Muscle layer of duodenum (tissue), 2 donors: ENCODE measurements around the gene PSRC1.

Experiments used
- H3K27ac ChIP-seq: one replicate; pipeline ENCODE4 v1.7.0; 2013; ENCODE audit warnings: mild to moderate bottlenecking, low read length
- H3K27me3 ChIP-seq: one replicate; pipeline ENCODE4 v1.7.0; 2013; ENCODE audit warnings: low read depth, mild to moderate bottlenecking, control low read depth, low read length
- H3K36me3 ChIP-seq, 2 donors: one replicate each; pipeline ENCODE4 v1.7.0; 2013; ENCODE audit warnings: low read length in 2 of 2, control low read depth in 1 of 2, mild to moderate bottlenecking in 1 of 2; ENCODE audit not compliant: insufficient read depth in 2 of 2, control insufficient read depth in 1 of 2
- H3K4me1 ChIP-seq, 2 donors: one replicate each; pipeline ENCODE4 v1.7.0; 2013; ENCODE audit warnings: low read length in 2 of 2, mild to moderate bottlenecking in 2 of 2, control low read depth in 1 of 2, moderate library complexity in 1 of 2; ENCODE audit not compliant: insufficient read depth in 2 of 2, control insufficient read depth in 1 of 2
- H3K4me3 ChIP-seq, 2 donors: one replicate each; pipeline ENCODE4 v1.7.0; 2013; ENCODE audit warnings: low read length in 2 of 2, low read depth in 1 of 2, mild to moderate bottlenecking in 1 of 2
- H3K9me3 ChIP-seq, 2 donors: one replicate each; pipeline ENCODE4 v1.7.0; 2013; ENCODE audit warnings: low read length in 2 of 2, control low read depth in 1 of 2, mild to moderate bottlenecking in 1 of 2; ENCODE audit not compliant: control insufficient read depth in 1 of 2
- donor health status: healthy.

PSRC1 gene

DNA sequence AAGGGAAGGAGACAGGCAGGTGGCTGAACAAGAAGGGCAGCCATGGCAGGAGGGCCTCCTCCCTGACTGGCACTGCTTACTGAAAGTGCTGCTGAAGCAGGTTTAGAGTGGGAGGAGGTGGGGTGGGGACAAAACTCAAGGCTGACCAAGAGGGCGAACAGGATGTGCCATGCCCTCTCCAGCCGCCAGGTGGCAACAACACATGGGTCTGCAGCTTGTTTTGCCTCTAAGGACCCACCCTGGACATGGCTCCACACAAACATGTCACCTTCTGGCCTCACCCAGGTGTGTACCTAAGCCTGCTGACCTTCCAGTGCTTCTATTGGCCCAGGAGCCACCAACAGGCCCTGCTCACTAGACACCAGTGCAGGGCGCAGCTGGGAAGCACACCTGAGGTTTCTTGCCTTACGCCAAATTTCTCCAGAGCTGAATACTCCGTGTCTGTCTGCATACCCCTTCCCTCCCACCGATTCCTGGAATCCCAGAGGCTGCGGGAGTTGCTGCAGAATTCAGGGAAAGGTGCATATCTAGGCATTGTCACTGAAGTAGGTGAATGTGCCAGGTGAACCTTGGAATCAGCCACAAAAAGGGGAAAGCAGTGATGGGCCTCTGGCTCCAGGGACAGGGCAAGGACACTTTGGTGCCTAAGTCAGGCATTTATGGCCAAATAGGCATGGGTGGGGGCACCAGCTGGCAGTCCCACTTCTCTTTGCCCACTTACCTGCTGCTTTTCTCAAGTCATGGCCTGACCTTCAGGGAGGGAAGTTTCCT is 5.3 kb downstream of the PSRC1 start:
- peaks cover 4 to 39% of the 10 kb centered on the region in 2 donors for H3K4me1 ChIP-seq
- no peaks in the 10 kb centered on the region for H3K9me3 ChIP-seq
- peaks cover 0 to 4% of the 10 kb centered on the region in 2 donors for H3K36me3 ChIP-seq
- no peak overlapping the region for H3K4me3 ChIP-seq
- no peak overlapping the region for H3K27ac ChIP-seq
- H3K27me3 ChIP-seq, result no peaks in the 10 kb centered on the region

DNA sequence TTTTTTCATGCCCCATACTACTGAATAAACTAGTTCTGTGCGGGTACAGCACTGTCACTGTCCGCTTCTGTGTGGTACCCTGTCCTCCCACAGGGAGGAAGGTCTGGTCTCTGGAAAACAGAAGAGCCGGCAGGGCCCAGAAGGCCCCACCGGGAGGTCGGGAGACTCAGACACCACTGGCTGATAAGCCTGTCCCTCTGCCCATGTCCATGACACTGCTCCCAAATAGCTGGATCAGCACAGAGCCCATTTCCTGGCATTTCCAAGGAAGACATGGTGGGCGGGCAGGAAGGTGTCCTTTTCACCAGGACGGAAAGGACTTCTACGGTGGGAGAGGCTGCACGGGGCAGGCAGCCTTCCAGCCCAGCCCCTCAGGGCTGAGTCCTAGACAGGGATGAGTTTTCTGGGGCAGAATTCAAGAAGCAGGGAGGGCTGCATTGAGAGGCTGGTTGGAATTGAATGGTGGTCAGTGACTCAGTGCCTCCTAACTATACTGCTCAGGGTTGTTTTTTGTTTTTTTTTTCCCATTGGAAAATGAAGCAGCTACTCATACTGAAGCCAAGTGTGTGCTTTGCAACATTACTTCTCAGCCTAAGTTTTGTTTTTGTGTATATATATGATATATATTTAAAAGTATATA is 7.1 kb downstream of the PSRC1 start:
- H3K27ac ChIP-seq, result no peak overlapping the region
- no peaks in the 10 kb centered on the region for H3K9me3 ChIP-seq
- H3K4me3 ChIP-seq, result no peak overlapping the region
- no peaks in the 10 kb centered on the region for H3K27me3 ChIP-seq
- peaks cover 0 to 27% of the 10 kb centered on the region in 2 donors for H3K4me1 ChIP-seq
- peaks cover 0 to 10% of the 10 kb centered on the region in 2 donors for H3K36me3 ChIP-seq

DNA sequence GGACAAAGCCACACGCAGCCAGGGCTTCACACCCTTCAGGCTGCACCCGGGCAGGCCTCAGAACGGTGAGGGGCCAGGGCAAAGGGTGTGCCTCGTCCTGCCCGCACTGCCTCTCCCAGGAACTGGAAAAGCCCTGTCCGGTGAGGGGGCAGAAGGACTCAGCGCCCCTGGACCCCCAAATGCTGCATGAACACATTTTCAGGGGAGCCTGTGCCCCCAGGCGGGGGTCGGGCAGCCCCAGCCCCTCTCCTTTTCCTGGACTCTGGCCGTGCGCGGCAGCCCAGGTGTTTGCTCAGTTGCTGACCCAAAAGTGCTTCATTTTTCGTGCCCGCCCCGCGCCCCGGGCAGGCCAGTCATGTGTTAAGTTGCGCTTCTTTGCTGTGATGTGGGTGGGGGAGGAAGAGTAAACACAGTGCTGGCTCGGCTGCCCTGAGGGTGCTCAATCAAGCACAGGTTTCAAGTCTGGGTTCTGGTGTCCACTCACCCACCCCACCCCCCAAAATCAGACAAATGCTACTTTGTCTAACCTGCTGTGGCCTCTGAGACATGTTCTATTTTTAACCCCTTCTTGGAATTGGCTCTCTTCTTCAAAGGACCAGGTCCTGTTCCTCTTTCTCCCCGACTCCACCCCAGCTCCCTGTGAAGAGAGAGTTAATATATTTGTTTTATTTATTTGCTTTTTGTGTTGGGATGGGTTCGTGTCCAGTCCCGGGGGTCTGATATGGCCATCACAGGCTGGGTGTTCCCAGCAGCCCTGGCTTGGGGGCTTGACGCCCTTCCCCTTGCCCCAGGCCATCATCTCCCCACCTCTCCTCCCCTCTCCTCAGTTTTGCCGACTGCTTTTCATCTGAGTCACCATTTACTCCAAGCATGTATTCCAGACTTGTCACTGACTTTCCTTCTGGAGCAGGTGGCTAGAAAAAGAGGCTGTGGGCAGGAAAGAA is 8.1 kb downstream of the PSRC1 start:
- H3K27ac ChIP-seq, result no peak overlapping the region

DNA sequence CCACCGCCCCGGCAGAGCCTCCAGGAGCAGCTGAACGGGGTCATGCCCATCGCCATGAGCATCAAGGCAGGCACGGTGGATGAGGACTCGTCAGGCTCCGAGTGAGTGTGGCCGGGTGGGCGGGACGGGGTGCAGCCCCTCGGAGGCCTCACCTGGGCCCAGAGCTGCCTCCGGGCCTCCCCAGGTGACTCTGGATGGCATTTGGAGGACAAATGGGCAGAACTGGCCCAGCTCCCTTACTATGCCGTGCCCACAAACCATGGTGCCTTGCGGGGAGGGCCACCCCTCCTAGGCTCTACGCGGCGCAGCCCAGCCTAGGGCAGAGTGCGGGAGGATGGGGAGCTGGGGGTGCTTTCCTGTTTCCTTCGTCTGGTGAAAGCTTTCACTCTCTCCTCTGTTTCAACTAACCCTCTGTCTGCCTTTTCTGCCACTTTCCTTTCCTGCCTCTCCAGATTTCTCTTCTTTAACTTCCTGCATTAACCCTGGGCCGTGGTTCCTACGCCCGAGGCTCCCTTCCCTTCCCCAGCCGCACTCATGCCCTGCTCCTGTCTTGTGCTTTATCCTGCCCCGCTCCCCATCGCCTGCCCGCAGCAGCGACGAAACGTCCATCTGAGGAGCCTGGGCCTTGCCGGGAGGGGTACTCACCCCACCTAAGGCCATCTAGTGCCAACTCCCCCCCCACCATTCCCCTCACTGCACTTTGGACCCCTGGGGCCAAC is 9.2 kb downstream of the PSRC1 start:
- Histone ChIP-seq H3K9me3 (no peaks in the 10 kb centered on the region), H3K4me3 (no peak overlapping the region), H3K4me1 (peaks cover 0 to 27% of the 10 kb centered on the region in 2 donors), H3K27ac (no peak overlapping the region), H3K36me3 (peaks cover 0 to 31% of the 10 kb centered on the region in 2 donors), H3K27me3 (no peaks in the 10 kb centered on the region)

More for the DNA sequence above, 8.1 kb downstream of the PSRC1 start:
- peaks cover 0 to 27% of the 10 kb centered on the region in 2 donors for H3K4me1 ChIP-seq
- no peaks in the 10 kb centered on the region for H3K9me3 ChIP-seq
- H3K27me3 ChIP-seq, result no peaks in the 10 kb centered on the region
- H3K36me3 ChIP-seq, result peaks cover 0 to 20% of the 10 kb centered on the region in 2 donors
- H3K4me3 ChIP-seq, result no peak overlapping the region

DNA sequence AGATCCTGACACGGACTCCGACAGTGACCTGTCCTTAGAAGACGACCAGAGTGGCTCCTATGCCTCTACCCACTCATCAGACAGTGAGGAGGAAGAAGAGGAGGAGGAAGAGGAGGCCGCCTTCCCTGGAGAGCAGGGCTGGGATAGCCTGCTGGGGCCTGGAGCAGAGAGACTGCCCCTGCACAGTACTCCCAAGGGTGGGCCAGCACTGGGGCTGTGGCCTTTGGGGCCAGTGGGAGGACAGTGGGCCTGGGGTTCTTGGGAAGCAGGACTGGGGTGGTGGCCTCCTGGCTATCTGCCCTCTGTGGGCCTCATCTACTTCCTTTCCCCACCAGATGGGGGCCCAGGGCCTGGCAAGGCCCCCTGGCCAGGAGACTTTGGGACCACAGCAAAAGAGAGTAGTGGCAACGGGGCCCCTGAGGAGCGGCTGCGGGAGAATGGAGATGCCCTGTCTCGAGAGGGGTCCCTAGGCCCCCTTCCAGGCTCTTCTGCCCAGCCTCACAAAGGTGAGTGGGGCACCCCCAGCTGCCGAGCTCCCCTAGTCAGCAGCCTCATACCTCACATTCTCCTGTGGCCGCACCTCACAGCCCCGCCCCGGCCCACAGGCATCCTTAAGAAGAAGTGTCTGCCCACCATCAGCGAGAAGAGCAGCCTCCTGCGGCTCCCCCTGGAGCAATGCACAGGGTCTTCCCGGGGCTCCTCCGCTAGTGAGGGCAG is 10.0 kb downstream of the PSRC1 start:
- H3K27me3 ChIP-seq, result no peaks in the 10 kb centered on the region
- peaks cover 0 to 37% of the 10 kb centered on the region in 2 donors for H3K36me3 ChIP-seq
- no peak overlapping the region for H3K4me3 ChIP-seq
- H3K9me3 ChIP-seq, result no peaks in the 10 kb centered on the region
- H3K4me1 ChIP-seq, result peaks cover 0 to 27% of the 10 kb centered on the region in 2 donors
- no peak overlapping the region for H3K27ac ChIP-seq

DNA sequence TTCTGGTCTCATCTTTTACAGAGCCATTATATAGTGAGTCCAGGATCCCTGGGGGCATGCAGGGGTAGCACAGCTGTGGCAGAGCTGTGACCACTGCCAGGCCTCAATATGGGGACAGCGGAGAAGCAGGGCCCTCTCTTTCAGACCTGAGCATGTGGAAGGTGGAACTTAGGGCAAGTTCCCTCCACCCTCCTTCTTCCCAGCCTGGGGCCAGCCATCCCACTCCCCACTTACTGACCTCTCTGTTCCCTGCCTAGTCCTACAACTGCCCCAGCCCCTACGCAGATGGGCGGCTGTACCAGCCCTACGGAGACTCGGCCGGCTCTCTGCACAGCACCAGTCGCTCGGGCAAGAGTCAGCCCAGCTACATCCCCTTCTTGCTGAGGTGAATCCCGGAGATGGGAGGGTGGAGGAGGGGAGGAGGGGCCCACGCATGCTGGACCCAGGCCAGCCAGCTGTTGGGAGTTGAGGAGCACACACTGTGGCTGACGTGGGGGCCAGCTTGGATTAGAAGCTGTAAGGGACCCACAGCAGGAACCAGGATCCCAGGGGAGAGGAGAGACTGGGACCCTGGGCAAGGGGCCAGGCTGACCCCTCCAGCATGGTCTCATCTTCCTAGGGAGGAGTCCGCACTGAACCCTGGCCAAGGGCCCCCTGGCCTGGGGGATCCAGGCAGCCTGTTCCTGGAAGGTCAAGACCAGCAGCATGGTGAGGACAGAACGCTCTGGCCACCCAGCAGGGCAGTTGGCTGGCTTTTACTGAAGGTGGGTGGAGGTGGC is 10.7 kb downstream of the PSRC1 start:
- Histone ChIP-seq H3K36me3 (peaks cover 0 to 37% of the 10 kb centered on the region in 2 donors), H3K4me1 (peaks cover 0 to 21% of the 10 kb centered on the region in 2 donors), H3K4me3 (no peak overlapping the region), H3K27me3 (no peaks in the 10 kb centered on the region), H3K27ac (no peak overlapping the region), H3K9me3 (no peaks in the 10 kb centered on the region)

DNA sequence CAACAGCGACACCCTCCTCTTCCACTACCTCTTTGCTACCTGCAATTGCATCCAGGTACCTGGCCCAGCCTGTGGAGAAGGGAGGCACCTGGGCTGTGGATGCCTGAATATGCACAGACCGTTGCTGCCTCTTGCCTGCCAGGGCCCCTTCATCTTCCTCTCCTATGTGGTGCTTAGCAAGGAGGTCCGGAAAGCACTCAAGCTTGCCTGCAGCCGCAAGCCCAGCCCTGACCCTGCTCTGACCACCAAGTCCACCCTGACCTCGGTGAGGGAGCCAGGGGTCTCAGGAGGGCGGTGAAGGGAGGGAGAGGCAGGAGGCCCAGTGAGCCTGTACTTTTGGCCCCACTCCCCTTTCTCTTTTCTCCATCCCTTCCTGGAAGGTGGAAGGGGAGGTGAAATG is 11.5 kb downstream of the PSRC1 start:
- peaks cover 0 to 19% of the 10 kb centered on the region in 2 donors for H3K4me1 ChIP-seq
- H3K27me3 ChIP-seq, result no peaks in the 10 kb centered on the region
- peaks cover 0 to 37% of the 10 kb centered on the region in 2 donors for H3K36me3 ChIP-seq
- H3K9me3 ChIP-seq, result no peaks in the 10 kb centered on the region
- H3K27ac ChIP-seq, result no peak overlapping the region
- H3K4me3 ChIP-seq, result no peak overlapping the region

DNA sequence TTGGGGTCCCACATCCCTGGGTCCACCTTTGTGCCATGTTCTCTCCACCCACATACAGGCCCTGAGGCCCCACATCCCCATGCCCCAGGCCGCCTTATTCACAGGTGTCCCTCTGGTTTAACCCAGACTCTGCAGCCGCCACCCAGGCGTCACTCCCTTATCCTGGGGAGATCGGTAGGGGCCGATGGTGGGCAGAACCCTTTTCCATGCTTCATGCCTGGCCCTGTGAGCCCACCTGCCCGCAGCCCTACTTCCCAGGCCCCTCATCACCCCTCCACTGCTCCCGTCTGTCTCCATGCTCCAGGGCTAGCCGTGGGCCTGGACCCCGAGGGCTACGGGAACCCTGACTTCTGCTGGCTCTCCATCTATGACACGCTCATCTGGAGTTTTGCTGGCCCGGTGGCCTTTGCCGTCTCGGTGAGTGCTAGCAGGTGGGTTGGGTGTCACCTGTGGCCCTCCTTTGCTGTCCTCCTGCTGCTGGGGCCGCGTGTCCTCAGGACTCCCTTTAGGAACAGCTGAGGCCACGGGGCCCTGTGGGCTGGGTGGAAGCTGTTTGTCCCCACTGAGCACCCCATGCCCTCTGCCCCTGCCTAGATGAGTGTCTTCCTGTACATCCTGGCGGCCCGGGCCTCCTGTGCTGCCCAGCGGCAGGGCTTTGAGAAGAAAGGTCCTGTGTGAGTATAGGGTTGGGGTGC is 12.2 kb downstream of the PSRC1 start:
- no peaks in the 10 kb centered on the region for H3K27me3 ChIP-seq
- no peak overlapping the region for H3K4me3 ChIP-seq
- H3K9me3 ChIP-seq, result no peaks in the 10 kb centered on the region
- no peak overlapping the region for H3K27ac ChIP-seq
- peaks cover 0 to 17% of the 10 kb centered on the region in 2 donors for H3K4me1 ChIP-seq
- H3K36me3 ChIP-seq, result peaks cover 0 to 37% of the 10 kb centered on the region in 2 donors

DNA sequence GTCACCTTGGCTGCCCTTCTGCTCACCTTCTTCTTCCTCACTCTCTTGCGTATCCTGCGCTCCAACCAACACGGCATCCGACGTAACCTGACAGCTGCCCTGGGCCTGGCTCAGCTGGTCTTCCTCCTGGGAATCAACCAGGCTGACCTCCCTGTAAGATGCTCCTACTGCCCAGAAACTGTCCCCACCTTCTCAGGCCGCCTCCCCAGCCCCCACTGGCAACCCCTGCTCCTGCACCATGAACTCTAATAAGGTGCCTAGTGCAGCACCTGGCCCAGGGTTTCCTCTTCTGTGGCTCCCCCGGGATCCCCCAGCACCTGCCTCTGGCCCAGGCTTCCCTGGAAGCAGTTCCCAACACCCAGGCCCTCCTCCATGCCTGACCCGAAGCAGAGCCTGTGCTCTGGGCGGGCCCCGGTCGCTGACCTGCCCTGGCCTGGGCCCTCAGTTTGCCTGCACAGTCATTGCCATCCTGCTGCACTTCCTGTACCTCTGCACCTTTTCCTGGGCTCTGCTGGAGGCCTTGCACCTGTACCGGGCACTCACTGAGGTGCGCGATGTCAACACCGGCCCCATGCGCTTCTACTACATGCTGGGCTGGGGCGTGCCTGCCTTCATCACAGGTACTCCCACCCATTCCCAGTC is 12.8 kb downstream of the PSRC1 start:
- H3K27ac ChIP-seq, result no peak overlapping the region
- H3K4me3 ChIP-seq, result no peak overlapping the region
- no peaks in the 10 kb centered on the region for H3K9me3 ChIP-seq
- H3K36me3 ChIP-seq, result peaks cover 0 to 41% of the 10 kb centered on the region in 2 donors
- peaks cover 0 to 12% of the 10 kb centered on the region in 2 donors for H3K4me1 ChIP-seq
- no peaks in the 10 kb centered on the region for H3K27me3 ChIP-seq
